Uterus (tissue), 4 donors: ENCODE measurements around the gene GNRHR. TPM values are rescaled to one million over a fixed set of nuclear protein-coding genes. Genes with fewer than 3 reads are reported as not detected.
"Not testable (repeated sequence)": the region's sequence is repeated elsewhere in the genome, so short reads cannot be mapped to it uniquely, and the experiment has no call there.

Experiments used
- DNase-seq, 2 donors: peaks; one replicate each; pipeline ENCODE4 v3.0.0-alpha.2; 2019 to 2020
- H3K27ac ChIP-seq, 2 donors: fragments of 200-600 bp; sonication (generic); 1 replicate in 1 of 2; 2 replicates in 1 of 2; pipeline ENCODE4 v1.5.1; 2016 to 2018
- H3K27me3 ChIP-seq, 2 donors: fragments of 200-600 bp; sonication (generic); one replicate each; pipeline ENCODE4 v1.5.1; 2018 to 2019; ENCODE audit warnings: control low read depth in 1 of 2
- H3K36me3 ChIP-seq, 2 donors: fragments of 200-600 bp; sonication (generic); one replicate each; pipeline ENCODE4 v1.5.1; 2019; ENCODE audit warnings: control low read depth in 1 of 2
- H3K4me1 ChIP-seq, 2 donors: fragments of 200-600 bp; sonication (generic); one replicate each; pipeline ENCODE4 v1.5.1; 2018 to 2019; ENCODE audit warnings: control low read depth in 1 of 2
- H3K4me3 ChIP-seq, 2 donors: fragments of 200-600 bp; sonication (generic); 1 replicate in 1 of 2; 2 replicates in 1 of 2; pipeline ENCODE4 v1.5.1; 2018 to 2019; ENCODE audit warnings: mild to moderate bottlenecking in 1 of 2
- H3K9me3 ChIP-seq, 2 donors: fragments of 200-600 bp; sonication (generic); one replicate each; pipeline ENCODE4 v1.5.1; 2019; ENCODE audit warnings: control low read depth in 1 of 2
- POLR2A ChIP-seq, 2 donors: fragments of 450-650 bp; IDR thresholded peaks; one replicate each; pipeline ENCODE4 v1.6.1; 2016; ENCODE audit warnings: antibody characterized with exemption in 2 of 2, mild to moderate bottlenecking in 1 of 2, moderate library complexity in 1 of 2
- intact Hi-C: fragments of 100-400 bp; cut with DNase I; formaldehyde crosslinking; loops from one replicate; pipeline ENCODE4 v1.15.1; 2023; ENCODE audit warnings: low total_unique reads
- total RNA-seq, 4 donors: library from RNA; depleted of rRNA in 3 of 4; stranded (reverse); fragments of >200 nt in 3 of 4; gene quantifications; one replicate each; pipeline versions ENCODE4 v1.1.0 to v1.2.4, GENCODE V29; 2014 to 2023
- TF ChIP-seq, protein P1 (sequence below), 4 experiments: fragments of 200-600 bp in 2 of 4; fragments of 450-650 bp in 2 of 4; sonication (generic) in 2 of 4; IDR thresholded peaks; one replicate each; pipeline ENCODE4 v1.5.1; 2016 to 2019; ENCODE audit warnings: antibody characterized with exemption in 4 of 4, mild to moderate bottlenecking in 2 of 4, moderate library complexity in 1 of 4
- donor health status: DM: yes; HTN: yes; CAD: no.

Gene GNRHR
- total RNA-seq, 4 donors from 2014 or later: not detected

DNA sequence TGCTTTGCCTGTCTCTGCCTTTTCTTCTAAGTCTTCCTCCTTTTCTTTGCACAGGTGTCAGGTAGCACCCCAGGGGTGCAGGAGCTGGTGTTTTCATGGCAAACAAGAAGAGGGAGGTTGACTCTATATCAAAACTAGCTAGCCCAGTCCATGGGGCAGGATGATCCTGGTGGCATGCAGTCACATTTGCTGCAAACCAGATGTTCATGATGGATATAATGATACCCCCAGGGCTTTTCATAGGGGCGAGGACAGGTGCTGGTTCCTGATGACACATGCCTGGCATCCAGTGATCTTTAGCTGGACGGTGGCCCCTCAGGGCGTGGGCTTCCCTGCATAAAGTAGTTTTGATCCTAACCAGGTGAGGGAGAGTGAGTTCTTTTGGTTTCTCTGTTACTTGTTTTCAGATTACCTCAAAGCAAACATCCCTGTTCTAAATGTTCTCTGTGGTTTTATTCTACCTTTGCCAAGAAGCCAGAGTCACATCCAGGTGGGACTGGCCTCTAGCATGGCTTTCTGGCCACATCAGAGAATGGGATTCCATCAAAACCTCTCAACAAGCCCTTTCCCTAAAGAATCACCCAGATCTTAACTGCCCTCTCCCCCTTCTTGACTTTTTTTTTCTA lies 42.1 kb downstream of the GNRHR start:
- Histone ChIP-seq H3K27me3 (no peaks in the 10 kb centered on the region), H3K9me3 (no peaks in the 10 kb centered on the region), H3K4me3 (no peak overlapping the region), H3K27ac (no peak overlapping the region), H3K36me3 (no peaks in the 10 kb centered on the region), H3K4me1 (no peaks in the 10 kb centered on the region)
- TF ChIP-seq POLR2A (IDR thresholded peaks at IDR 0.05): no peak
- TF ChIP-seq, protein P1, sequence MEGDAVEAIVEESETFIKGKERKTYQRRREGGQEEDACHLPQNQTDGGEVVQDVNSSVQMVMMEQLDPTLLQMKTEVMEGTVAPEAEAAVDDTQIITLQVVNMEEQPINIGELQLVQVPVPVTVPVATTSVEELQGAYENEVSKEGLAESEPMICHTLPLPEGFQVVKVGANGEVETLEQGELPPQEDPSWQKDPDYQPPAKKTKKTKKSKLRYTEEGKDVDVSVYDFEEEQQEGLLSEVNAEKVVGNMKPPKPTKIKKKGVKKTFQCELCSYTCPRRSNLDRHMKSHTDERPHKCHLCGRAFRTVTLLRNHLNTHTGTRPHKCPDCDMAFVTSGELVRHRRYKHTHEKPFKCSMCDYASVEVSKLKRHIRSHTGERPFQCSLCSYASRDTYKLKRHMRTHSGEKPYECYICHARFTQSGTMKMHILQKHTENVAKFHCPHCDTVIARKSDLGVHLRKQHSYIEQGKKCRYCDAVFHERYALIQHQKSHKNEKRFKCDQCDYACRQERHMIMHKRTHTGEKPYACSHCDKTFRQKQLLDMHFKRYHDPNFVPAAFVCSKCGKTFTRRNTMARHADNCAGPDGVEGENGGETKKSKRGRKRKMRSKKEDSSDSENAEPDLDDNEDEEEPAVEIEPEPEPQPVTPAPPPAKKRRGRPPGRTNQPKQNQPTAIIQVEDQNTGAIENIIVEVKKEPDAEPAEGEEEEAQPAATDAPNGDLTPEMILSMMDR (IDR thresholded peaks at IDR 0.05): no peak
- DNase-seq: no peak
- intact Hi-C loops: no loop called here

DNA sequence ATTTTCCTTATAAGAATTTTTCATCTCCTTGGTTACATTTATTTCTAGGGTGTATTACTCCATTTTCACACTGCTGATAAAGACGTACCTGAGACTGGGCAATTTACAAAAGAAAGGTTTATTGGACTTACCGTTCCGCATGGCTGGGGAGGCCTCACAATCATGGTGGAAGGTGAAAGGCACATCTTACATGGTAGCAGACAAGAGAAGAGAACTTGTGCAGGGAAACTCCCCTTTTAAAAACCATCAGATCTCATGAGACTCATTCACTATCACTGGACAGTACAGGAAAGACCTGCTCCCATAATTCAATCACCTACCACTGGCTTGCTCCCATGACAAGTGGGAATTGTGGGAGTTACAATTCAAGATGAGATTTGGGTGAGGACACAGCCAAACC lies 47.5 kb downstream of the GNRHR start:
- H3K36me3 ChIP-seq, H3K27ac ChIP-seq, DNase-seq, H3K9me3 ChIP-seq, H3K4me3 ChIP-seq, H3K4me1 ChIP-seq, intact Hi-C loops, H3K27me3 ChIP-seq: not testable (repeated sequence)

DNA sequence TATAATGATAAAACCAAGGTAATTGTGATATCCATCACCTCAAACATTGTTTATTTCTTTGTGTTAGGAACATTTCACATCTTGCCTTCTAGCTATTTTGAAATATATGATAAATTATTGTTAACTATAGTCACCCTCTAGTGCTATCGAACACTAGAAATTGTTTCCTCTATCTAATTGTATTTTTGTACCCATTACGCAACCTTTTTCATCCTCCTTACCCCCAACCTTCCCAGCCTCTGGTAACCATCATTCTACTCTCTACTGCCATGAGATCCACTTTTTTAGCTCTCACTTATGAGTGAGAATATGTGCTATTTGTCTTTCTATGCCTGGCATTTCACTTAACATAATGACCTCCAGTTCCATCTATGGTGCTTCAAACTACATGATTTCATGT lies 49.3 kb downstream of the GNRHR start:
- H3K9me3 ChIP-seq: no peaks in the 10 kb centered on the region
- H3K36me3 ChIP-seq: no peaks in the 10 kb centered on the region
- no peak for DNase-seq
- no peak overlapping the region for H3K27ac ChIP-seq
- intact Hi-C loops: no loop called here
- no peaks in the 10 kb centered on the region for H3K27me3 ChIP-seq
- TF ChIP-seq, protein P1 (IDR thresholded peaks at IDR 0.05): no peak
- TF ChIP-seq POLR2A (IDR thresholded peaks at IDR 0.05): no peak
- H3K4me3 ChIP-seq: no peak overlapping the region
- no peaks in the 10 kb centered on the region for H3K4me1 ChIP-seq

DNA sequence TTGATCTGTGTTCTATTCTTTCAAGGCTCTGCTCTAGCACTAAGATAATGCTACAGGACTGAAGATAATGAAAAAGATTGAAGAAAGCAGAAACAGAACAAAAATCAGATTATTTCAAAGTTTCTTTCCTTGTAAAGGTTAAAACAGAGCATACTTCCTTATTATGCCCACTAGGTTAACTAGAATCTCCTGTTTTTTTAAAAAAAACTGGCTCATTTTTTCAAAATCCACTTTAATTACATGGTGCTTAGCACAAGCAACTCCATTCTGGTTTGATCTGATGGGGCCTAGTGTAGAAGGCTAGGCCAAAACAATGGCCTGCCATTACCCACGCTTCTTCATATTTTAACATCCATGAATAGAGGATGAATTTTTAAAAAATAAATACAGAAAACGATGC lies 52.0 kb downstream of the GNRHR start:
- Histone ChIP-seq H3K9me3 (no peaks in the 10 kb centered on the region), H3K4me1 (no peaks in the 10 kb centered on the region), H3K27ac (no peak overlapping the region), H3K36me3 (no peaks in the 10 kb centered on the region), H3K27me3 (no peaks in the 10 kb centered on the region), H3K4me3 (peak overlapping the region in 1 of 2 donors; percentile 95)
- TF ChIP-seq, protein P1 (IDR thresholded peaks at IDR 0.05): no peak
- TF ChIP-seq POLR2A (IDR thresholded peaks at IDR 0.05): no peak
- DNase-seq: no peak
- intact Hi-C loops: no loop called here

DNA sequence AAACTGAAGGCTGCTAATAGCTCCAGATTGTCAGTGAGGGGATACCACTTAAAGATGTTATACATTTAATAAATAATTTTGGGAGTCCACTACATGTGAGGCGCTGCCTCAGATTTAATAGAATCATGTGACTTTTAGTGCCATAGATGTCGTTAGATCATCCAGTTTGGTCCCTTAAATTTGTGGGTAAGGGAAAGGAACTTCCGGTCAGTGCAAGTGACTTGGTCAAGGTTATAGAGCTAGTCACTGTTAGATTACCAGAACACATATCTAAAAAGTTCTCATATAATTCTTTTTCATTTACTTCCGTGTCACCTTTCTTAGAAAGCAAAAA lies 52.7 kb downstream of the GNRHR start:
- no peak for DNase-seq
- Histone ChIP-seq H3K4me1 (no peaks in the 10 kb centered on the region), H3K36me3 (no peaks in the 10 kb centered on the region), H3K4me3 (peak overlapping the region; percentile 73 to 95), H3K27me3 (no peaks in the 10 kb centered on the region), H3K9me3 (no peaks in the 10 kb centered on the region), H3K27ac (peak overlapping the region; percentile 88)
- TF ChIP-seq, protein P1 (IDR thresholded peaks at IDR 0.05): no peak
- no peak for TF ChIP-seq POLR2A (IDR thresholded peaks at IDR 0.05)
- intact Hi-C loops: no loop called here
